Hepatocyte (in vitro differentiated cells): ENCODE results near the gene SLC7A7.

ENCODE experiments used
- CTCF ChIP-seq: fragments of 200-600 bp; sonication (generic); IDR thresholded peaks from 2 replicates; pipeline ENCODE4 v1.5.1; 2016; ENCODE audit warnings: antibody characterized with exemption, mild to moderate bottlenecking; ENCODE audit not compliant: poor library complexity
- EZH2phosphoT487 ChIP-seq: fragments of 200-600 bp; sonication (generic); IDR thresholded peaks from one replicate; pipeline ENCODE4 v1.6.1; 2018; ENCODE audit warnings: antibody characterized with exemption, mild to moderate bottlenecking, low read depth, moderate library complexity; ENCODE audit not compliant: unreplicated experiment, severe bottlenecking

GRCh38 chr14:22780105-22780679, 35.0 kb downstream of the SLC7A7 start:
- TF ChIP-seq CTCF (no peak), EZH2phosphoT487 (no peak)
